Measurements from ENCODE around the gene FKBP2. TPM values are rescaled to one million over a fixed set of nuclear protein-coding genes. Genes with fewer than 3 reads are reported as not detected.

FKBP2 gene
- total RNA-seq, 1 experiment from 2014 or later, result 41.0 TPM

GRCh38 chr11:64218628-64219353, 22.1 kb upstream of the FKBP2 start:
- no peak overlapping the region for H3K18ac ChIP-seq (ENCODE audit: insufficient read length, low read depth, low read length)
- Mint-ChIP-seq H3K36me3 (ENCODE audit: insufficient read depth in 1 of 3, low read depth in 3 of 3) (peaks cover 3 to 52% (median 22%) of the 10 kb centered on the region in 3 experiments), H3K4me1 (peaks cover 3 to 4% of the 10 kb centered on the region in 2 experiments; a peak in 2 of 4 replicates), H3K9me3 (no peaks in the 10 kb centered on the region), H3K4me3 (no peak overlapping the region), H3K27me3 (ENCODE audit: low read depth) (no peaks in the 10 kb centered on the region; the same call in 1 of the 2 replicates), H3K27ac (peak overlapping the region in 2 of 3 experiments; percentile 13 to 25; a peak in 2 of 7 replicates)
- H2BK12ac ChIP-seq (ENCODE audit: insufficient read length, low read depth, low read length), result no peak overlapping the region
- no peak overlapping the region for H3K9ac ChIP-seq (ENCODE audit: extremely low read depth, insufficient read length, low read length)
- H3K56ac ChIP-seq (ENCODE audit: insufficient read length, low read depth, low read length), result no peak overlapping the region
- DNase-seq, result no peak
- no peaks in the 10 kb centered on the region for H4K20me1 ChIP-seq (ENCODE audit: control insufficient read depth, insufficient read depth, insufficient read length)
- H3T11ph ChIP-seq (ENCODE audit: low read length), result no peak overlapping the region
- no peaks in the 10 kb centered on the region for H3K9me3 ChIP-seq (ENCODE audit: control insufficient read depth, low read depth, low read length)
- H2AK5ac ChIP-seq (ENCODE audit: insufficient read length, low read length), result no peak overlapping the region
- H2AFZ ChIP-seq (ENCODE audit: low read length), result no peak overlapping the region
- no CpG with 5 or more reads among the region's 11 CpGs for whole genome bisulfite sequencing (ENCODE audit: extremely low coverage, insufficient read length, low lambda C conversion rate)
- no peaks in the 10 kb centered on the region for H3K27me3 ChIP-seq (ENCODE audit: insufficient read depth, low read length)
- peak overlapping the region; percentile 32 for H4K91ac ChIP-seq (ENCODE audit: insufficient read length, low read depth, low read length)
- no peak overlapping the region for H4K8ac ChIP-seq (replicated peaks; ENCODE audit: insufficient read length, low read depth, low read length)
- no peak overlapping the region for H3K27ac ChIP-seq (ENCODE audit: insufficient read length, low read depth, low read length)
- H2BK20ac ChIP-seq (ENCODE audit: low read depth, low read length, poor library complexity, severe bottlenecking), result no peak overlapping the region
- no peak overlapping the region for H4K5ac ChIP-seq (ENCODE audit: insufficient read length, low read depth, low read length)
- no peak overlapping the region for H2BK120ac ChIP-seq (ENCODE audit: low read depth, low read length, poor library complexity, severe bottlenecking)
- no peaks in the 10 kb centered on the region for H3K79me2 ChIP-seq (ENCODE audit: insufficient read depth, low read length)
- no peaks in the 10 kb centered on the region for H3K4me1 ChIP-seq (ENCODE audit: insufficient read depth, low read length)
- no peak overlapping the region for H2BK15ac ChIP-seq (ENCODE audit: low read depth, low read length)
- H3K4ac ChIP-seq (ENCODE audit: low read depth, low read length), result no peak overlapping the region
- no peak overlapping the region for H3K14ac ChIP-seq (ENCODE audit: insufficient read depth, low read length)
- no peak for TF ChIP-seq CTCF (conservative IDR thresholded peaks at IDR 0.05)
- H3K23ac ChIP-seq (ENCODE audit: insufficient read length, low read depth, low read length), result no peak overlapping the region
- H3K23me2 ChIP-seq (ENCODE audit: insufficient read length, low read depth, low read length, poor library complexity, severe bottlenecking), result no peaks in the 10 kb centered on the region
- no peaks in the 10 kb centered on the region for H3K79me1 ChIP-seq (ENCODE audit: insufficient read depth, low read depth, low read length, poor library complexity, severe bottlenecking)
- no peak overlapping the region for H3K4me2 ChIP-seq (ENCODE audit: insufficient read depth, insufficient read length, low read length)
- H2BK5ac ChIP-seq (ENCODE audit: insufficient read length, low read length), result no peak overlapping the region
